Nephron (organoid): ENCODE measurements around the gene KCTD3.

ENCODE experiments used
- H3K27ac Mint-ChIP-seq, 3 experiments: 2 replicates each; pipeline ENCODE4 v1.8.0; 2020; ENCODE audit warnings: mixed read lengths in 3 of 3, mild to moderate bottlenecking in 2 of 3, moderate library complexity in 1 of 3
- H3K27me3 Mint-ChIP-seq: 2 replicates; pipeline ENCODE4 v1.8.0; 2021; ENCODE audit warnings: low read depth, mild to moderate bottlenecking, moderate library complexity, mixed read lengths
- H3K36me3 Mint-ChIP-seq: 2 replicates; pipeline ENCODE4 v1.8.0; 2020; ENCODE audit warnings: low read depth, mixed read lengths
- H3K4me1 Mint-ChIP-seq: 2 replicates; pipeline ENCODE4 v1.8.0; 2020; ENCODE audit warnings: mixed read lengths
- H3K4me3 Mint-ChIP-seq, 3 experiments: 2 replicates each; pipeline ENCODE4 v1.8.0; 2020; ENCODE audit warnings: mild to moderate bottlenecking in 3 of 3, mixed read lengths in 3 of 3, moderate library complexity in 2 of 3
- H3K9me3 Mint-ChIP-seq: 2 replicates; pipeline ENCODE4 v1.8.0; 2020; ENCODE audit warnings: mixed read lengths
- TF ChIP-seq, protein P1 (sequence below), 3 experiments: fragments of 200-600 bp; sonication (generic); IDR thresholded peaks; one replicate each; pipeline ENCODE4 v1.5.0; 2021; ENCODE audit warnings: antibody characterized with exemption in 3 of 3; ENCODE audit not compliant: unreplicated experiment in 3 of 3

KCTD3 gene

DNA sequence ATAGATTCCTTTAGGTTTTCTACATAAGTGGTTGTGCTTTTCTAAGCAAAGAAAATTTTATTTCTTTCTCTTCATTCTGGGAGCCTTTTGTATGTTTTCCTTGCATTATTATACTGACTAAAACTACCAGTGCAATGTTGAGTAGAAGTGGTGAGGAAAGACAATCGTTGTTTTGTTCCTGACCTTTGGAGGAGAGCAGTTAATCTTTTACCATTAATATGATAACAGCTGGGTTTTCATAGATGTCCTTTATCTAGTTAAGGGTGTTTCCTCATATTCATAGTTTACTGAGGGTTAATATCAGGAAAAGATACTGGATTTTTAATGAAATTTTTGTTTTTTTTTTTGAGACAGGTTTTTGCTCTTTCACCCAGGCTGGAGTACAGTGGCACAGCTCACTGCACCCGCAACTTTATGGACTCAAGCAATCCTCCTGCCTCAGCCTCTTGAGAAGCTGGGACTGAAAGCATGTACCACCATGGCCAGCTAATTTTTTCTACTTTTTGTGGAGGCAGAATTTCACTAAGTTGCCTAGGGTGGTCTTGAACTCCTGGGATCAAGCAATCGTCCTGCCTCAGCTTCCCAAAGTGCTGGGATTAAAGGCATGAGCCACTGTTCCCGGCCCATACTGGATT is 9.0 kb upstream of the KCTD3 start:
- Mint-ChIP-seq H3K4me3 (no peak overlapping the region), H3K4me1 (no peaks in the 10 kb centered on the region), H3K27me3 (peaks cover 4% of the 10 kb centered on the region), H3K9me3 (peaks cover 27% of the 10 kb centered on the region), H3K27ac (peak overlapping the region in 1 of 3 experiments; percentile 39), H3K36me3 (no peaks in the 10 kb centered on the region)
- TF ChIP-seq, protein P1, sequence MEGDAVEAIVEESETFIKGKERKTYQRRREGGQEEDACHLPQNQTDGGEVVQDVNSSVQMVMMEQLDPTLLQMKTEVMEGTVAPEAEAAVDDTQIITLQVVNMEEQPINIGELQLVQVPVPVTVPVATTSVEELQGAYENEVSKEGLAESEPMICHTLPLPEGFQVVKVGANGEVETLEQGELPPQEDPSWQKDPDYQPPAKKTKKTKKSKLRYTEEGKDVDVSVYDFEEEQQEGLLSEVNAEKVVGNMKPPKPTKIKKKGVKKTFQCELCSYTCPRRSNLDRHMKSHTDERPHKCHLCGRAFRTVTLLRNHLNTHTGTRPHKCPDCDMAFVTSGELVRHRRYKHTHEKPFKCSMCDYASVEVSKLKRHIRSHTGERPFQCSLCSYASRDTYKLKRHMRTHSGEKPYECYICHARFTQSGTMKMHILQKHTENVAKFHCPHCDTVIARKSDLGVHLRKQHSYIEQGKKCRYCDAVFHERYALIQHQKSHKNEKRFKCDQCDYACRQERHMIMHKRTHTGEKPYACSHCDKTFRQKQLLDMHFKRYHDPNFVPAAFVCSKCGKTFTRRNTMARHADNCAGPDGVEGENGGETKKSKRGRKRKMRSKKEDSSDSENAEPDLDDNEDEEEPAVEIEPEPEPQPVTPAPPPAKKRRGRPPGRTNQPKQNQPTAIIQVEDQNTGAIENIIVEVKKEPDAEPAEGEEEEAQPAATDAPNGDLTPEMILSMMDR (IDR thresholded peaks at IDR 0.05; ENCODE audit: unreplicated experiment in 3 of 3), result no peak

DNA sequence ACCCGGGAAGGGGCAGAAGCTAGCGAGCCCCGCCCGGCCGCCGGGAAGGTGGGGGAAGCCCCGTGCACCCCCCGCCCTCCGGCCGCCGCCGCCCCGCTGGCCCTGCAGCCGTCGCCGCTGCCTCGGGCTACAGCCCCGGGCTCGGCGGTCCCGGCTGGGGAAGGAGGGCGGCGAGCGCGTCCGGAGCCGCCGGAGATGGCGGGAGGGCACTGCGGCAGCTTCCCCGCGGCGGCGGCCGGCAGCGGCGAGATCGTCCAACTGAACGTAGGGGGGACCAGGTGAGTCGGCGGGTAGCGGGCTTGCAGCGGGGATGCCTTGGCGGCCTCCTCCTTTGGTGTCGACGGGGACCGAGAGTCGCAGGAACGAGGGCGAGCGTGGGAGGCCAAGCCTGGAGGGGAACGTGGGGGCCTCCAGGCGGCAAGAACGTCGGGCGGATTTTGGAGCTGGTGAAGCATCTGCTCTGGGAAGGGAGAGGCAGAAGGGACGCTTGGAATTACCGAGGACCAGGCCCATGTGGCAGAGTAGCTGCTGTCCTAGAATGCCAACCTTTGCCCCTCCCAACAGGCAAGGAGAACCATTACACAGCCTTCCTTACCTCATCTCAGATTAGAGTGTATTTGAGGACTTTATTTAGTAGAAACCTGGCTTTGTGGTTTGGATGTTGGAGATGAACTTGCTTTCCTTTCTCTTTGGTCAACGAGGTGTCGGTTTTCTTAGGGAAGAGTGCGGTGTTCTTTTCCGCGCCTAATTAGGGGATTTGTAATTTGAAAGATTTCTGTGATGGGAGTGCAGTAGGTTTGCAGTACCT is 591 bp downstream of the KCTD3 start:
- Mint-ChIP-seq H3K27ac (peak overlapping the region; percentile 99 to 100 (median 100)), H3K4me1 (peaks cover 32% of the 10 kb centered on the region), H3K4me3 (peak overlapping the region; percentile 97 to 100 (median 100)), H3K9me3 (no peaks in the 10 kb centered on the region), H3K27me3 (no peaks in the 10 kb centered on the region), H3K36me3 (no peaks in the 10 kb centered on the region)
- TF ChIP-seq, protein P1 (IDR thresholded peaks at IDR 0.05; ENCODE audit: unreplicated experiment in 3 of 3), result no peak

DNA sequence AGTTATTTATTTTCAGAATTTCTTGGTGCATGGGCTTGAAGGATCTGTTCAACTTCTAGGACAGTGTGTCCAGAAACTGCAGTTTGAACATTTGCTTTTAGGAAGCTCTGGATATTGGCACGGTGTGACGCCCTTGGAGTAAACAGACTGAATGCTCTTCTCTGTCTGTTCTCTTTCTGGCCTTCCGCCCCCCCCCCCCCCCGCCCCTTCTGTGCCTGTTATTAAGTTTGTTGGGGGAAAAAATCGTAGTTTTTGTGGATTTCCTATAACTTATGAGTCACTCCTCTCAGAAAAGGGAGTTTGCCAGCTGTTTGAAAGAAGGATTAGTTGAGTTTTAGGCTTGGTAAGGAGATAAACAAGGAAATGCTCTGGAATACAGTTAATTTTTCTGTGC is 1.2 kb downstream of the KCTD3 start:
- Mint-ChIP-seq H3K27me3 (no peaks in the 10 kb centered on the region), H3K4me3 (peak overlapping the region; percentile 92 to 97 (median 96)), H3K9me3 (no peaks in the 10 kb centered on the region), H3K27ac (peak overlapping the region; percentile 99 to 100 (median 99)), H3K4me1 (peaks cover 36% of the 10 kb centered on the region), H3K36me3 (no peaks in the 10 kb centered on the region)
- TF ChIP-seq, protein P1 (IDR thresholded peaks at IDR 0.05; ENCODE audit: unreplicated experiment in 3 of 3), result no peak

DNA sequence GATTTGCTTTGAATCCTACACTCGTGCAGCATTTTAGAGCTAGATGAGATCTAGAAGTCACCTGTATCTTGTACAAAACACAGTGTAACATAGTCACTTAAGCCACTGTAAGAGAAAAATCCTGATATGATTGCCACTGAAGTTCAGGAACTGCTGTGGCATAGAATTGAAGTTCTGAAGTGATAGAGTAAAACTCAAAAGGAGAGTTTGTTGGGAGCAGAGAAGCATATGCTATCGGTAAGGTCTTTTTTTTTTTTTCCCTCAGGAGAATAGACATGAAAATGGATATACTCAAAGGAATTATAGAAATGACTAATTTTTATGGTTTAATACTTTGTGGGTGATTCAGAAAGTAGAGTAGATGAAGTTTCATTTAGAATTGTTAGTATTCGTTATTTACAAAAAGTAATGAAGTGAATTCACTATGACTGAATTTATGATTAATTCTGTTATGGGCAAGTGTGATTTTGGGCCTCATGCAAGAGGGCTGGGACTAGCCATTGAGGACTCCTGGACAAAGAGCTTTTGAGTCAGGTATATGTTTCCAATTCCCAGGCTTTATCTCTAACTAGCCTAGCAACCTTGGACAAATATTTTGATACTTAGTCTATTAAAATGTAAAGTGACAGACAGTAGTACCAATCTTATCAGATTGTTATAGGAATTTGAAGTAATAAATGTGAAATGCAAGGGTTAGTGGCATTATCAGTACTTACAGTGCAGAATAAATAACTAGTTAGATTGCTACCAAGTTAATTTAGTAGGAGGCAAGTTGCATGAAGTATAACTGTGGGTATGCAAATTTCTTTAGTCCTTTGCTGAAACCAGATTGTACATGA is 3.1 kb downstream of the KCTD3 start:
- no peaks in the 10 kb centered on the region for H3K27me3 Mint-ChIP-seq
- H3K36me3 Mint-ChIP-seq, result peaks cover 8% of the 10 kb centered on the region
- H3K27ac Mint-ChIP-seq, result peak overlapping the region; percentile 26 to 76 (median 33)
- TF ChIP-seq, protein P1 (IDR thresholded peaks at IDR 0.05; ENCODE audit: unreplicated experiment in 3 of 3), result no peak
- H3K4me3 Mint-ChIP-seq, result peak overlapping the region; percentile 92 to 97 (median 96)
- no peaks in the 10 kb centered on the region for H3K9me3 Mint-ChIP-seq
- peaks cover 37% of the 10 kb centered on the region for H3K4me1 Mint-ChIP-seq

DNA sequence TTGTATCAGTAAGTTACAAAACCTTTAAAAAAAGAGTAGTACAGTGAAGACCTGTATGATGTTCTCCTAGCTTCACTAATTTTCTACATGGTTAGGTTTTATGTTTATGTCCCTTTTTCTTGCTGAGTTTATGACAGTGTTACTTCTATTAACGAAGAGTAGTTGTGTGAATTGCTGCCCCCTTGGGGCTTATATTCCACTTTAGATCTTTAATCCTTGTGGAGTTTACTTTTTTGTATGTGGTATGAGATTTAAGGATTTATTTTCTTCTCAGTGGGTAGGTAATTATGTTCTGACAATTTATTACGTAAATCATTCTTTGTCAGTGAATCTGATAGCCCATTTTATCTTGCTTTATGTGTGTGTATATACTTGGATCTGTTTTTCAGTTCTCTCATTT is 14.8 kb downstream of the KCTD3 start:
- H3K27me3 Mint-ChIP-seq, result no peaks in the 10 kb centered on the region
- TF ChIP-seq, protein P1 (IDR thresholded peaks at IDR 0.05; ENCODE audit: unreplicated experiment in 3 of 3), result no peak
- no peaks in the 10 kb centered on the region for H3K4me1 Mint-ChIP-seq
- H3K4me3 Mint-ChIP-seq, result no peak overlapping the region
- no peak overlapping the region for H3K27ac Mint-ChIP-seq
- H3K9me3 Mint-ChIP-seq, result peaks cover 20% of the 10 kb centered on the region
- H3K36me3 Mint-ChIP-seq, result peaks cover 91% of the 10 kb centered on the region
